Smooth muscle cell (in vitro differentiated cells): Measurements from ENCODE around the gene NPTXR. TPM values are rescaled to one million over a fixed set of nuclear protein-coding genes. Genes with fewer than 3 reads are reported as not detected.

ENCODE experiments used
- DNase-seq: peaks from one replicate; lab custom pipeline; 2025; ENCODE audit not compliant: unreplicated experiment; lab: John Stamatoyannopoulos, UW
- H2AFZ ChIP-seq: fragments of 200-600 bp; sonication (generic); 2 replicates; pipeline ENCODE4 v1.6.0; 2016; ENCODE audit warnings: antibody characterized with exemption, low read depth, mild to moderate bottlenecking
- H3F3A ChIP-seq: fragments of 200-600 bp; sonication (generic); 2 replicates; pipeline ENCODE4 v1.6.0; 2017; ENCODE audit warnings: antibody characterized with exemption, low read depth
- H3K27ac ChIP-seq: fragments of 200-600 bp; sonication (generic); 2 replicates; pipeline ENCODE4 v1.5.1; 2016; ENCODE audit warnings: low read depth, mild to moderate bottlenecking
- H3K27me3 ChIP-seq: fragments of 200-600 bp; sonication (generic); 2 replicates; pipeline ENCODE4 v1.6.1; 2016; ENCODE audit warnings: low read depth, mild to moderate bottlenecking
- H3K36me3 ChIP-seq: fragments of 200-600 bp; sonication (generic); 2 replicates; pipeline ENCODE4 v1.5.1; 2016; ENCODE audit warnings: low read depth
- H3K4me1 ChIP-seq: fragments of 200-600 bp; sonication (generic); 2 replicates; pipeline ENCODE4 v1.5.1; 2016; ENCODE audit warnings: low read depth
- H3K4me2 ChIP-seq: fragments of 200-600 bp; sonication (generic); 2 replicates; pipeline ENCODE4 v1.6.0; 2016; ENCODE audit warnings: mild to moderate bottlenecking
- H3K4me3 ChIP-seq: fragments of 200-600 bp; sonication (generic); 2 replicates; pipeline ENCODE4 v1.5.1; 2016; ENCODE audit warnings: mild to moderate bottlenecking
- H3K79me2 ChIP-seq: fragments of 200-600 bp; sonication (generic); 2 replicates; pipeline ENCODE4 v1.6.0; 2016; ENCODE audit warnings: low read depth, mild to moderate bottlenecking
- H3K9ac ChIP-seq: fragments of 200-600 bp; sonication (generic); 2 replicates; pipeline ENCODE4 v1.6.0; 2016; ENCODE audit warnings: low read depth
- H3K9me3 ChIP-seq: fragments of 200-600 bp; sonication (generic); replicated peaks from 2 replicates; pipeline ENCODE4 v1.5.1; 2016; ENCODE audit warnings: low read depth
- H4K20me1 ChIP-seq: fragments of 200-600 bp; sonication (generic); 2 replicates; pipeline ENCODE4 v1.6.0; 2016; ENCODE audit warnings: low read depth
- WGBS: methylation state at CpG from one replicate; pipeline ENCODE4 v1.1.7; 2016; ENCODE audit warnings: low lambda C conversion rate; 5-methylcytosine and 5-hydroxymethylcytosine counted together
- polyA plus RNA-seq: library from polyadenylated mRNA; unstranded; fragments of >200 nt; fragmentation: Nextera tagmentation; extraction: Ambion mirVana; gene quantifications from 2 replicates; pipeline ENCODE4 v1.2.1, GENCODE V29; 2016
- total RNA-seq: library from RNA; depleted of rRNA; stranded (reverse); fragments of >200 nt; gene quantifications from 2 replicates; pipeline ENCODE4 v1.2.3, GENCODE V29; 2014
- TF ChIP-seq, protein P1 (sequence below): fragments of 200-600 bp; sonication (generic); IDR thresholded peaks from 2 replicates; pipeline ENCODE4 v1.5.1; 2017; ENCODE audit warnings: borderline replicate concordance, mild to moderate bottlenecking, antibody characterized with exemption; ENCODE audit not compliant: insufficient read depth, poor library complexity, severe bottlenecking

Gene NPTXR
- total and polyA plus RNA-seq, 2 experiments from 2014 or later: 2.0 to 3.9 TPM

GRCh38 chr22:38773363-38773946, 70.4 kb downstream of the NPTXR start:
- Histone ChIP-seq H3K27me3 (no peaks in the 10 kb centered on the region), H3K27ac (no peak overlapping the region), H4K20me1 (no peaks in the 10 kb centered on the region), H3K9me3 (no peaks in the 10 kb centered on the region), H3K4me3 (no peak overlapping the region), H2AFZ (no peak overlapping the region), H3F3A (no peaks in the 10 kb centered on the region), H3K79me2 (no peaks in the 10 kb centered on the region), H3K4me2 (no peak overlapping the region), H3K9ac (no peak overlapping the region), H3K36me3 (no peaks in the 10 kb centered on the region), H3K4me1 (no peaks in the 10 kb centered on the region)
- no peak for DNase-seq
- TF ChIP-seq, protein P1, sequence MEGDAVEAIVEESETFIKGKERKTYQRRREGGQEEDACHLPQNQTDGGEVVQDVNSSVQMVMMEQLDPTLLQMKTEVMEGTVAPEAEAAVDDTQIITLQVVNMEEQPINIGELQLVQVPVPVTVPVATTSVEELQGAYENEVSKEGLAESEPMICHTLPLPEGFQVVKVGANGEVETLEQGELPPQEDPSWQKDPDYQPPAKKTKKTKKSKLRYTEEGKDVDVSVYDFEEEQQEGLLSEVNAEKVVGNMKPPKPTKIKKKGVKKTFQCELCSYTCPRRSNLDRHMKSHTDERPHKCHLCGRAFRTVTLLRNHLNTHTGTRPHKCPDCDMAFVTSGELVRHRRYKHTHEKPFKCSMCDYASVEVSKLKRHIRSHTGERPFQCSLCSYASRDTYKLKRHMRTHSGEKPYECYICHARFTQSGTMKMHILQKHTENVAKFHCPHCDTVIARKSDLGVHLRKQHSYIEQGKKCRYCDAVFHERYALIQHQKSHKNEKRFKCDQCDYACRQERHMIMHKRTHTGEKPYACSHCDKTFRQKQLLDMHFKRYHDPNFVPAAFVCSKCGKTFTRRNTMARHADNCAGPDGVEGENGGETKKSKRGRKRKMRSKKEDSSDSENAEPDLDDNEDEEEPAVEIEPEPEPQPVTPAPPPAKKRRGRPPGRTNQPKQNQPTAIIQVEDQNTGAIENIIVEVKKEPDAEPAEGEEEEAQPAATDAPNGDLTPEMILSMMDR: no peak
- WGBS: 99% methylated on average over 4 of the region's 4 CpGs

- Histone ChIP-seq H3K79me2 (no peaks in the 10 kb centered on the region), H3K36me3 (no peaks in the 10 kb centered on the region), H3K9me3 (no peaks in the 10 kb centered on the region), H3K27ac (no peak overlapping the region), H3K27me3 (no peaks in the 10 kb centered on the region), H3F3A (no peaks in the 10 kb centered on the region), H2AFZ (no peak overlapping the region), H3K4me1 (no peaks in the 10 kb centered on the region), H4K20me1 (no peaks in the 10 kb centered on the region), H3K9ac (no peak overlapping the region), H3K4me2 (no peak overlapping the region), H3K4me3 (no peak overlapping the region)
- WGBS: 95% methylated on average over 8 of the region's 8 CpGs
- TF ChIP-seq, protein P1: no peak
- no peak for DNase-seq
Measured at GRCh38 chr22:38772623-38772873, 71.3 kb downstream of the NPTXR start.

DNA sequence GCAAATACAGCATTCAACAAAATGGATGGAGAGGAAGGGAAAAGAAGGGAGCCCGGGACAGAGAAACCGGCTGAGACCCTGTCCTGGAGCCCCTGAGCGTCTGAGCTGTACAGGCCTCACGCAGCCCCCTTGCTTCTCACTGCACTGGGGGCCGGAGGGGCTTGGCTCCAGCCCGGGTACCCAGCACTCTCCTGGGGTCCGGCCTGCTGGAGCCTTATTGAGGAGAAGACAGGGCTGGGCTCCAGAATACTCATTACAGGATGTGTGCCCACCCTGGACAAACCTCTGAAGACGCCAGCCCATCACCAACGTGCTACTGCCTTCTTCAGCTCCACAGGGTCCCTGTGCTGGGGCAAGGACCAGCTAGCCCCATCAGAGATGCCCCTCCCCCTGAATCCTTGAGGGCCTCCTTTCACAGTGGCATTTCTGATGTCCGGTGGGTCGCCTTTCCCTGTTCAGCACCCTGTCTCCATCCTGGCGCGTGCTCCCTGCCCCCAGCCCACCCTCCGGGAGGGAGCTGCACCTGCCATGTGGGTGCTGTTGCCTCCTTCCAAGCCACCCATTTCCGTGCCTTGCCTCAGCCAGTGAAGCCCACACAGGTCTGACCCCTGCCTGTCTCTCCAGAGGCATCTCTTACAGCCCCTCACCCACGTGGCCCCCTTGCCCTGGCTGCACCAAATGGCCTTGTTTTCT, 73.4 kb downstream of the NPTXR start:
- H3K4me2 ChIP-seq: no peak overlapping the region
- no peaks in the 10 kb centered on the region for H3K4me1 ChIP-seq
- no peaks in the 10 kb centered on the region for H3K79me2 ChIP-seq
- H3K27ac ChIP-seq: no peak overlapping the region
- H3K4me3 ChIP-seq: no peak overlapping the region
- no peak overlapping the region for H2AFZ ChIP-seq
- H3K9me3 ChIP-seq: no peaks in the 10 kb centered on the region
- no peaks in the 10 kb centered on the region for H3K36me3 ChIP-seq
- no peaks in the 10 kb centered on the region for H3F3A ChIP-seq
- whole genome bisulfite sequencing: 94% methylated on average over 16 of the region's 16 CpGs
- no peak for DNase-seq
- TF ChIP-seq, protein P1: no peak
- no peak overlapping the region for H3K9ac ChIP-seq
- no peaks in the 10 kb centered on the region for H4K20me1 ChIP-seq
- H3K27me3 ChIP-seq: no peaks in the 10 kb centered on the region

Other genes with a start within 250 kb of the NPTXR start
- gene FAM227A, start 187.6 kb downstream of the NPTXR start, total RNA-seq: 4.3 and 4.9 TPM in 2 replicates
- gene FAM227A, start 187.6 kb downstream of the NPTXR start, polyA plus RNA-seq: 1.5 and 3.8 TPM in 2 replicates
- gene CBY1, start 187.4 kb downstream of the NPTXR start, total RNA-seq: 12.3 and 16.4 TPM in 2 replicates
- 50.4 and 52.9 TPM in 2 replicates for gene CBY1, start 187.4 kb downstream of the NPTXR start, polyA plus RNA-seq
- gene TOMM22, start 162.1 kb downstream of the NPTXR start, total RNA-seq: 57.5 and 63.3 TPM in 2 replicates
- gene TOMM22, start 162.1 kb downstream of the NPTXR start, polyA plus RNA-seq: 64.7 and 71.2 TPM in 2 replicates
- 38.9 and 41.1 TPM in 2 replicates for gene JOSD1, start 143.1 kb downstream of the NPTXR start, total RNA-seq
- gene JOSD1, start 143.1 kb downstream of the NPTXR start, polyA plus RNA-seq: 6.2 and 12.5 TPM in 2 replicates
- 15.8 and 25.3 TPM in 2 replicates for gene GTPBP1, start 138.1 kb downstream of the NPTXR start, total RNA-seq
- 23.7 and 24.3 TPM in 2 replicates for gene GTPBP1, start 138.1 kb downstream of the NPTXR start, polyA plus RNA-seq
- gene SUN2, start 88.0 kb downstream of the NPTXR start, total RNA-seq: 59.1 and 60.6 TPM in 2 replicates
- gene SUN2, start 88.0 kb downstream of the NPTXR start, polyA plus RNA-seq: 71.7 and 81.9 TPM in 2 replicates
- 13.5 and 16.7 TPM in 2 replicates for gene DNAL4, start 49.9 kb downstream of the NPTXR start, total RNA-seq
- 29.7 and 33.5 TPM in 2 replicates for gene DNAL4, start 49.9 kb downstream of the NPTXR start, polyA plus RNA-seq
- 11.6 and 13.5 TPM in 2 replicates for gene CBX6, start 28.2 kb upstream of the NPTXR start, total RNA-seq
- gene CBX6, start 28.2 kb upstream of the NPTXR start, polyA plus RNA-seq: 23.9 and 27.4 TPM in 2 replicates
- 0.18 and 0.94 TPM in 2 replicates for gene APOBEC3A, start 113.6 kb upstream of the NPTXR start, total RNA-seq
- gene APOBEC3A, start 113.6 kb upstream of the NPTXR start, polyA plus RNA-seq: not detected in 2 replicates
- gene APOBEC3B, start 138.3 kb upstream of the NPTXR start, total RNA-seq: 0.22 and 0.58 TPM in 2 replicates
- gene APOBEC3B, start 138.3 kb upstream of the NPTXR start, polyA plus RNA-seq: 4.9 and 5.6 TPM in 2 replicates
- gene APOBEC3C, start 170.2 kb upstream of the NPTXR start, total RNA-seq: 3.9 and 5.3 TPM in 2 replicates
- gene APOBEC3C, start 170.2 kb upstream of the NPTXR start, polyA plus RNA-seq: 38.0 and 62.7 TPM in 2 replicates
- 0.18 and 2.3 TPM in 2 replicates for gene APOBEC3D, start 177.1 kb upstream of the NPTXR start, total RNA-seq
- 0.51 and 1.9 TPM in 2 replicates for gene APOBEC3D, start 177.1 kb upstream of the NPTXR start, polyA plus RNA-seq
- 0.04 and 1.3 TPM in 2 replicates for gene APOBEC3F, start 196.8 kb upstream of the NPTXR start, total RNA-seq
- 7.7 and 8.2 TPM in 2 replicates for gene APOBEC3F, start 196.8 kb upstream of the NPTXR start, polyA plus RNA-seq
- 1.9 and 10.3 TPM in 2 replicates for gene APOBEC3G, start 233.2 kb upstream of the NPTXR start, total RNA-seq
- 2.9 and 3.2 TPM in 2 replicates for gene APOBEC3G, start 233.2 kb upstream of the NPTXR start, polyA plus RNA-seq